GM12878 (cell line): ENCODE data around the gene KATNIP. TPM values are rescaled to one million over a fixed set of nuclear protein-coding genes. Genes with fewer than 3 reads are reported as not detected.

Experiments
- ATAC-seq: fragments of 200-7000 bp; cut with Tn5 transposase; 3 replicates; pipeline ENCODE4 v1.9.1; 2020; ENCODE audit warnings: mild to moderate bottlenecking, moderate library complexity
- BruUV-seq: library from RNA; stranded (reverse); fragments of 400-500 nt; replicated peaks from 2 replicates; lab custom pipeline; 2021; lab: Mats Ljungman, UMichigan
- CTCF ChIA-PET: fragments of 300-600 bp; sonication (Branson Sonifier 250); formaldehyde crosslinking; extraction: SDS; loops from one replicate; lab custom pipeline; 2021; ENCODE audit warnings: inconsistent platforms; lab: Yijun Ruan, JAX
- POLR2A ChIA-PET: fragments of 350-600 bp; formaldehyde crosslinking; extraction: SDS; loops from one replicate; lab custom pipeline; 2021; ENCODE audit warnings: inconsistent platforms; lab: Charles Lee
- RAD21 ChIA-PET: fragments of 300-600 bp; sonication (Branson Sonifier 250); formaldehyde crosslinking; loops from one replicate; lab custom pipeline; 2023; ENCODE audit warnings: antibody characterized with exemption; ENCODE audit not compliant: unreplicated experiment; lab: Charles Lee
- SMC1A ChIA-PET: fragments of 300-600 bp; sonication (Branson Sonifier 250); formaldehyde crosslinking; loops from one replicate; lab custom pipeline; 2023; ENCODE audit not compliant: unreplicated experiment, uncharacterized antibody; lab: Charles Lee
- DNase-seq: peaks from one replicate; pipeline ENCODE4 v3.0.0-alpha.2; 2011; ENCODE audit warnings: low read depth, low spot score
- FAIRE-seq: peaks from 3 replicates; lab custom pipeline; 2011; peaks lifted over from hg19 to GRCh38; lab: Jason Lieb, UNC
- H2AFZ ChIP-seq: 2 replicates; pipeline ENCODE4 v1.6.0; 2011; ENCODE audit warnings: low read depth, low read length, control low read depth; ENCODE audit not compliant: control insufficient read depth
- H3K27ac ChIP-seq: 2 replicates; pipeline ENCODE4 v1.5.1; 2011; ENCODE audit warnings: control low read depth; ENCODE audit not compliant: control insufficient read depth, insufficient read depth
- H3K27me3 ChIP-seq, 2 experiments: replicated peaks in 1 of 2; 2 replicates each; pipeline versions ENCODE4 v1.6.0 to v1.6.1; 2011; ENCODE audit warnings: low read length in 1 of 2; ENCODE audit not compliant: control insufficient read depth in 2 of 2, insufficient read depth in 2 of 2
- H3K36me3 ChIP-seq, 2 experiments: 2 replicates each; pipeline ENCODE4 v1.5.1; 2011; ENCODE audit warnings: low read length in 1 of 2; ENCODE audit not compliant: control insufficient read depth in 2 of 2, insufficient read depth in 2 of 2
- H3K4me1 ChIP-seq: 2 replicates; pipeline ENCODE4 v1.6.1; 2011; ENCODE audit warnings: mild to moderate bottlenecking, low read length, moderate library complexity, mixed read lengths; ENCODE audit not compliant: control insufficient read depth, insufficient read depth
- H3K4me2 ChIP-seq: 2 replicates; pipeline ENCODE4 v1.6.0; 2011; ENCODE audit warnings: control low read depth; ENCODE audit not compliant: control insufficient read depth, insufficient read depth
- H3K4me3 ChIP-seq: fragments of 200-600 bp; sonication (generic); 2 replicates; pipeline ENCODE4 v1.5.1; 2016
- H3K79me2 ChIP-seq: 2 replicates; pipeline ENCODE4 v1.6.0; 2011; ENCODE audit warnings: low read length; ENCODE audit not compliant: control insufficient read depth, insufficient read depth
- H3K9ac ChIP-seq: 2 replicates; pipeline ENCODE4 v1.8.0; 2011; ENCODE audit warnings: low read length, control low read depth, mixed read lengths; ENCODE audit not compliant: control insufficient read depth, insufficient read depth
- H3K9me3 ChIP-seq: replicated peaks from 3 replicates; pipeline ENCODE4 v1.5.1; 2011; ENCODE audit warnings: mild to moderate bottlenecking, low read length; ENCODE audit not compliant: control insufficient read depth, insufficient read depth
- H4K20me1 ChIP-seq: 2 replicates; pipeline ENCODE4 v1.6.0; 2011; ENCODE audit not compliant: control insufficient read depth, insufficient read depth
- SIN3A ChIP-seq: IDR thresholded peaks from 2 replicates; pipeline ENCODE4 v1.6.1; 2012; ENCODE audit warnings: low read depth, low read length, improper control_type of control experiment
- WGBS: methylation state at CpG from one replicate; pipeline ENCODE4 v1.1.6; 2016; ENCODE audit warnings: low lambda C conversion rate; ENCODE audit not compliant: insufficient replicate concordance, insufficient coverage; ENCODE audit errors: missing lambda C conversion rate; 5-methylcytosine and 5-hydroxymethylcytosine counted together
- in situ Hi-C: fragments of 300-500 bp; cut with MboI; formaldehyde crosslinking; loops from 9 replicates; pipeline ENCODE4 v1.14.3; 2018; ENCODE audit warnings: mixed read lengths
- intact Hi-C: fragments of 100-400 bp; cut with micrococcal nuclease; formaldehyde crosslinking; loops from one replicate; pipeline ENCODE4 v1.14.2; 2022; ENCODE audit not compliant: unreplicated experiment
- polyA plus RNA-seq, 11 experiments: library from polyadenylated mRNA; depleted of rRNA in 4 of 11; unstranded in 6 of 11; stranded (reverse) in 5 of 11; fragments of >200 nt; fragmentation: Nextera tagmentation in 4 of 11; fragmentation: Illumina TruSeq in 1 of 11; extraction: Ambion mirVana in 4 of 11; extraction: Trizol in 1 of 11; gene quantifications; 1 replicate in 1 of 11; 2 replicates in 10 of 11; pipeline versions ENCODE4 v1.2.1 to v1.2.3, GENCODE V29; 2011 to 2016; ENCODE audit warnings: inconsistent platforms in 2 of 11, missing spikeins in 2 of 11, low read depth in 1 of 11
- total RNA-seq, 4 experiments: library from RNA; depleted of rRNA in 3 of 4; stranded (reverse); fragments of >200 nt in 3 of 4; fragmentation: Illumina TruSeq in 1 of 4; extraction: Trizol in 1 of 4; gene quantifications; 2 replicates each; pipeline versions ENCODE4 v1.2.1 to v1.2.3, GENCODE V29; 2013 to 2021
- TF ChIP-seq, protein P1 (sequence below): fragments of 450-650 bp; formaldehyde crosslinking; IDR thresholded peaks from 2 replicates; pipeline ENCODE4 v1.4.0; 2022; ENCODE audit warnings: mild to moderate bottlenecking, moderate library complexity
- TF ChIP-seq, protein P2 (sequence below): fragments of 450-650 bp; IDR thresholded peaks from 2 replicates; pipeline ENCODE4 v1.6.1; 2017; ENCODE audit warnings: antibody characterized with exemption, mild to moderate bottlenecking, moderate library complexity

The KATNIP gene
- total and polyA plus RNA-seq, 10 of the 15 experiments (the other 5 are each of a cell fraction or from before 2014, with no cell fraction given), result 1.6 to 13.8 (median 9.1) TPM

DNA sequence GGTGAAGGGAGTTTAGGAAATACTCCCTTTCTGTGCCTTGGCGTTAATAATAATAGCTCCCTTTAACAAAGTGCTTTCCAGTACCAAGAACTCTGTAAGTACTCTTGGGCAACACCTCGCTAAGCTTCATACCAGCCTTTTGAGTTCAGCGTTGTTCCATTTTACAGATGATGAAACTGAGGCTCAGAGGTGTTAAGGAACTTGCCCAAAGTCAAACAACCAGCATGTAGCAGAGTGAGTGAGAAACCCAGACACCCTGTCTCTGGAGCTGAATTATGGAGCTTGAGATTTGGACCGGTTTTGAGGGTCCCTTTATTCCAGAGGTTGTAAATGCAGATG, 607 bp downstream of the KATNIP start:
- Histone ChIP-seq H3K4me2 (peak overlapping the region; percentile 96), H4K20me1 (no peaks in the 10 kb centered on the region), H3K36me3 (no peaks in the 10 kb centered on the region; a peak in 1 of 4 replicates), H3K27me3 (no peaks in the 10 kb centered on the region), H3K9ac (peak overlapping the region; percentile 66), H3K79me2 (peaks cover 30% of the 10 kb centered on the region), H3K9me3 (no peaks in the 10 kb centered on the region), H3K4me1 (peaks cover 23% of the 10 kb centered on the region), H3K27ac (peak overlapping the region; percentile 49), H3K4me3 (peak overlapping the region; percentile 94), H2AFZ (peak overlapping the region; percentile 99)
- ATAC-seq, result no peak
- no peak for FAIRE-seq
- BruUV-seq, result TSS peak; percentile 89
- SMC1A ChIA-PET, result interaction anchor here (0.7 to 1.6 kb wide), 4 partner anchors 10 to 89 kb away, joined by 3 to 5 read pairs (median 4); no protein-coding TSS in a partner anchor
- CTCF ChIA-PET, result interaction anchor here (0.9 to 1.8 kb wide), 2 partner anchors 53 to 89 kb away, joined by 3 to 8 read pairs; no protein-coding TSS in a partner anchor
- POLR2A ChIA-PET, result interaction anchor here (1.0 to 1.3 kb wide), 4 partner anchors 9 to 630 kb away, joined by 3 to 4 read pairs (median 3); no protein-coding TSS in a partner anchor
- in situ Hi-C loops (no loop called here), intact Hi-C loops (no loop called here)
- RAD21 ChIA-PET, result interaction anchor here (1.4 kb wide), 1 partner anchor 89 kb away, joined by 4 read pairs; no protein-coding TSS in a partner anchor
- 25% methylated on average over 4 of the region's 4 CpGs for WGBS
- TF ChIP-seq, protein P1, sequence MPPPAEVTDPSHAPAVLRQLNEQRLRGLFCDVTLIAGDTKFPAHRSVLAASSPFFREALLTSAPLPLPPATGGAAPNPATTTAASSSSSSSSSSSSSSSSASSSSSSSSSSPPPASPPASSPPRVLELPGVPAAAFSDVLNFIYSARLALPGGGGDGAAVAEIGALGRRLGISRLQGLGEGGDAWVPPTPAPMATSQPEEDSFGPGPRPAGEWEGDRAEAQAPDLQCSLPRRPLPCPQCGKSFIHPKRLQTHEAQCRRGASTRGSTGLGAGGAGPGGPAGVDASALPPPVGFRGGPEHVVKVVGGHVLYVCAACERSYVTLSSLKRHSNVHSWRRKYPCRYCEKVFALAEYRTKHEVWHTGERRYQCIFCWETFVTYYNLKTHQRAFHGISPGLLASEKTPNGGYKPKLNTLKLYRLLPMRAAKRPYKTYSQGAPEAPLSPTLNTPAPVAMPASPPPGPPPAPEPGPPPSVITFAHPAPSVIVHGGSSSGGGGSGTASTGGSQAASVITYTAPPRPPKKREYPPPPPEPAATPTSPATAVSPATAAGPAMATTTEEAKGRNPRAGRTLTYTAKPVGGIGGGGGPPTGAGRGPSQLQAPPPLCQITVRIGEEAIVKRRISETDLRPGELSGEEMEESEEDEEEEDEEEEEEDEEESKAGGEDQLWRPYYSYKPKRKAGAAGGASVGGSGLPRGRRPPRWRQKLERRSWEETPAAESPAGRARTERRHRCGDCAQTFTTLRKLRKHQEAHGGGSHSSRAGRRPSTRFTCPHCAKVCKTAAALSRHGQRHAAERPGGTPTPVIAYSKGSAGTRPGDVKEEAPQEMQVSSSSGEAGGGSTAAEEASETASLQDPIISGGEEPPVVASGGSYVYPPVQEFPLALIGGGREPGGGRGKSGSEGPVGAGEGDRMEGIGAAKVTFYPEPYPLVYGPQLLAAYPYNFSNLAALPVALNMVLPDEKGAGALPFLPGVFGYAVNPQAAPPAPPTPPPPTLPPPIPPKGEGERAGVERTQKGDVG, result no peak
- TF ChIP-seq, protein P2, sequence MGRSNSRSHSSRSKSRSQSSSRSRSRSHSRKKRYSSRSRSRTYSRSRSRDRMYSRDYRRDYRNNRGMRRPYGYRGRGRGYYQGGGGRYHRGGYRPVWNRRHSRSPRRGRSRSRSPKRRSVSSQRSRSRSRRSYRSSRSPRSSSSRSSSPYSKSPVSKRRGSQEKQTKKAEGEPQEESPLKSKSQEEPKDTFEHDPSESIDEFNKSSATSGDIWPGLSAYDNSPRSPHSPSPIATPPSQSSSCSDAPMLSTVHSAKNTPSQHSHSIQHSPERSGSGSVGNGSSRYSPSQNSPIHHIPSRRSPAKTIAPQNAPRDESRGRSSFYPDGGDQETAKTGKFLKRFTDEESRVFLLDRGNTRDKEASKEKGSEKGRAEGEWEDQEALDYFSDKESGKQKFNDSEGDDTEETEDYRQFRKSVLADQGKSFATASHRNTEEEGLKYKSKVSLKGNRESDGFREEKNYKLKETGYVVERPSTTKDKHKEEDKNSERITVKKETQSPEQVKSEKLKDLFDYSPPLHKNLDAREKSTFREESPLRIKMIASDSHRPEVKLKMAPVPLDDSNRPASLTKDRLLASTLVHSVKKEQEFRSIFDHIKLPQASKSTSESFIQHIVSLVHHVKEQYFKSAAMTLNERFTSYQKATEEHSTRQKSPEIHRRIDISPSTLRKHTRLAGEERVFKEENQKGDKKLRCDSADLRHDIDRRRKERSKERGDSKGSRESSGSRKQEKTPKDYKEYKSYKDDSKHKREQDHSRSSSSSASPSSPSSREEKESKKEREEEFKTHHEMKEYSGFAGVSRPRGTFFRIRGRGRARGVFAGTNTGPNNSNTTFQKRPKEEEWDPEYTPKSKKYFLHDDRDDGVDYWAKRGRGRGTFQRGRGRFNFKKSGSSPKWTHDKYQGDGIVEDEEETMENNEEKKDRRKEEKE, result no peak
- no peak for TF ChIP-seq SIN3A
- no peak for DNase-seq
